ENCODE measurements around the gene FOLR1. TPM values are rescaled to one million over a fixed set of nuclear protein-coding genes. Genes with fewer than 3 reads are reported as not detected.

The FOLR1 gene
- total and polyA plus RNA-seq, 3 experiments from 2014 or later: not detected

DNA sequence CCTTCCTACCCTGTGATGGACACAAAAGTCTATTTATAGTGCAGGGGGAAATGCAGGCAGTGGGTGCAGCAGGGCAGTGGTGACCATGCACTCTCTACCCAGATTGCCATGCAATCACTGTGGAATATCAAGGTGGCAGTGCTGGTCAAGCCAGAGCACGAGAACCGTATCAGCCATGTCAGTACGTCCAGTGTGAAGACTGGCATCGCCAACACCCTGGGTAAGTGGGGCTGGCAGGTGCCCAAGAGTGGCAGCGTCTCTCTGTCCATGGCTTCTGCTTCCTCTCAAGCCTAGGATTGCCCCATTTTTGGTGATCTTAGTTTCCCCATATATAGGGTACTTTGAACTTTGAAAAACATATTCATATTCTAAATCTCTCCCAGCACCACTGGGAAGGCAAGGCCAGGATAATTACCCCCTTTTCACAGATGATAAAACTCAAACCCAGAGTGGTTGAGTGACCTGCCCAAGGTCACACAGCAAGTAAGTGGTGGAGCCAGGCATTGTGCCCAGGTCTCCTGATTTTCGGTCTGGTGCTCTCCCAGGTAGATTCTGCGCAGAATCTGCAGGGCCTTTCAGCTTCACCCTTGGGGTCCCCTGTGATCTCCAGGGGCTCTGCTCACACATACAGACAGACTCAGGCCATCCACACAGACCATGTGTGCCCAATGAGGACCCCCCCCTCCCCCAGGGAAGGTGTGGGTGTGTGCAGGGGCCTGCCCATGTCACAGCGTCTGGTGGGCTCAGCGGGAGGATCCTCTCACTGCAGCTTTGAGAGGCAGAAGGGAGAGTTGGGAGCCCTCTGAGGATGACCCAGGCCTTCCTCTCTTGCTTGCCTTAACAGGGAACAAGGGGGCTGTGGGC, 39.7 kb downstream of the FOLR1 start:
- POLR2A ChIA-PET: no interaction called here

DNA sequence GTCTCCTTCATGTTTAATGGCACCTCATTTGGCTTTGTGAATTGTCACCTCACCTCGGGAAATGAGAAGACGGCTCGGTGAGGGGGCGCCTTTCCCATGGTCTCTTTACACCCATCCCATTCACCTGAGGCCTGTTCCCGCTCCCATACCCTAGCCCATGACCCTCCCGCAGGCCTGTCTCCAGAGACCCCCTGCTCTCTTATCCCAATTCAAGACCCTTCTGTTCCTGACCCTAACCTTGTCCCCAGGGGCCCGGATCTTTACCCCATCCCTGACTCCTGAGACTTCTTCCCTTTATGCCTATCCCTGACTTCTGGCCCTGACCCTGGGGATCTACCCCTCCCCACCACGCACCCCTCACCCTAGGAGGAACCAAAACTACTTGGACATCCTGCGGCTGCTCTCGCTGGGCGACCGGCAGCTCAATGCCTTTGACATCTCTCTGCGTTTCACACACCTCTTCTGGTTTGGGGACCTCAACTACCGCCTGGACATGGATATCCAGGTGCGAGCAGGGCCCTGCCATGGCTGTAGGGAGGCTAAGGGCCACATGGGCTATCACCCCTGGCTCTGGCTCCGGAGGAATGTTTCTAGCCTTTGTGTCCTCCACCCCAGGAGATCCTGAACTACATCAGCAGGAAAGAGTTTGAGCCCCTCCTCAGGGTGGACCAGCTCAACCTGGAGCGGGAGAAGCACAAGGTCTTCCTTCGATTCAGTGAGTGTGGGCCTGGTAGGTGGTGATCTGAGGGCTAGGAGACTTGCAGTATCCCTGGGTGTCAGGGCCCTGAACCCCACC, 40.5 kb downstream of the FOLR1 start:
- Histone ChIP-seq H3K27me3 (ENCODE audit: insufficient read depth, low read length, poor library complexity, severe bottlenecking) (no peaks in the 10 kb centered on the region), H3K9me3 (ENCODE audit: low read length) (no peaks in the 10 kb centered on the region), H3K4me3 (ENCODE audit: low read length) (no peak overlapping the region), H3K36me3 (ENCODE audit: insufficient read depth, low read length) (peaks cover 47% of the 10 kb centered on the region), H3K27ac (ENCODE audit: low read depth, low read length) (no peak overlapping the region), H3K4me1 (ENCODE audit: insufficient read depth, low read length) (no peaks in the 10 kb centered on the region)
- Mint-ChIP-seq H3K9me3 (no peaks in the 10 kb centered on the region), H3K27me3 (peaks cover 0 to 3% of the 10 kb centered on the region in 2 donors), H3K27ac (peak overlapping the region in 2 of 8 donors; percentile 31 to 52), H3K4me1 (peaks cover 4 to 16% (median 4%) of the 10 kb centered on the region in 3 donors), H3K36me3 (peaks cover 6 to 95% (median 9%) of the 10 kb centered on the region in 3 donors), H3K4me3 (no peak overlapping the region)
- POLR2A ChIA-PET: no interaction called here
- peak in 1 of 5 donors; percentile 33 for DNase-seq
- CTCF ChIA-PET: no interaction called here

More for the DNA sequence above, 39.7 kb downstream of the FOLR1 start:
- H3K4me1 Mint-ChIP-seq: peaks cover 4 to 17% (median 10%) of the 10 kb centered on the region in 3 donors
- peaks cover 6 to 87% (median 7%) of the 10 kb centered on the region in 3 donors for H3K36me3 Mint-ChIP-seq
- peak overlapping the region in 2 of 8 donors; percentile 39 to 58 for H3K27ac Mint-ChIP-seq
- Histone ChIP-seq H3K36me3 (ENCODE audit: insufficient read depth, low read length) (peaks cover 44% of the 10 kb centered on the region), H3K27ac (ENCODE audit: low read depth, low read length) (no peak overlapping the region), H3K4me3 (ENCODE audit: low read length) (no peak overlapping the region), H3K9me3 (ENCODE audit: low read length) (no peaks in the 10 kb centered on the region), H3K4me1 (ENCODE audit: insufficient read depth, low read length) (no peaks in the 10 kb centered on the region), H3K27me3 (ENCODE audit: insufficient read depth, low read length, poor library complexity, severe bottlenecking) (no peaks in the 10 kb centered on the region)
- no peaks in the 10 kb centered on the region for H3K9me3 Mint-ChIP-seq
- CTCF ChIA-PET: no interaction called here
- peaks cover 0 to 3% of the 10 kb centered on the region in 2 donors for H3K27me3 Mint-ChIP-seq
- H3K4me3 Mint-ChIP-seq: no peak overlapping the region
- DNase-seq: peak in 1 of 5 donors; percentile 28

DNA sequence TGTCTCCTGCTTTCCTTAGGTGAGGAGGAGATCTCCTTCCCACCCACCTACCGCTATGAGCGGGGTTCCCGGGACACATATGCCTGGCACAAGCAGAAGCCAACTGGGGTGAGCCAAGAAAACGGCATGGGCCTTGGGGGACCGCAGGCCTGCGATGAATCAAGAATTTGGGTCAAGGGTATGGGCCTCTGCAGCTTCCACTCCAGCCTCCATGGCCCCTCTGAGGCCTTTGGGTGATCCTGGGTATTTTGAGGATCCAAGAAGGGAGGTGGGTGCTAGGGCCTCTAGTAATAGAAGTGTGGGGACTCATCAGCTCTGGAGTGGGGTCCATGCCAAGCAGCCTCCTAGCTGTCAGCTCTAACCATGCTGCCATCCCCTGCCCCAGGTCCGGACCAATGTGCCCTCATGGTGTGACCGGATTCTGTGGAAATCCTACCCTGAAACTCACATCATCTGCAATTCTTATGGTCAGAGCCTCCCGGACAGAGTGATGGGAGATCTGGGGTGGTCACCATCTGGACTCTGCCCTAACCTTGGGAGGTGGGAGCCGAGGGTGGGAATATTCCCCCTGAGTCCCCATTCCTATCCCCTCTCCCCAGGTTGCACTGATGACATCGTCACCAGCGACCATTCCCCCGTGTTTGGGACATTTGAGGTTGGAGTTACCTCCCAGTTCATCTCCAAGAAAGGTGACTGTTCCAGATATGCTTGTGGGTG, 41.3 kb downstream of the FOLR1 start:
- POLR2A ChIA-PET: no interaction called here
- H3K27me3 Mint-ChIP-seq: peaks cover 0 to 3% of the 10 kb centered on the region in 2 donors
- peaks cover 6 to 92% (median 9%) of the 10 kb centered on the region in 3 donors for H3K36me3 Mint-ChIP-seq
- H3K27me3 ChIP-seq (ENCODE audit: insufficient read depth, low read length, poor library complexity, severe bottlenecking): no peaks in the 10 kb centered on the region
- no peak overlapping the region for H3K27ac ChIP-seq (ENCODE audit: low read depth, low read length)
- peaks cover 47% of the 10 kb centered on the region for H3K36me3 ChIP-seq (ENCODE audit: insufficient read depth, low read length)
- no peak overlapping the region for H3K27ac Mint-ChIP-seq
- DNase-seq: peak in 1 of 5 donors; percentile 26
- no peaks in the 10 kb centered on the region for H3K4me1 ChIP-seq (ENCODE audit: insufficient read depth, low read length)
- no peak overlapping the region for H3K4me3 Mint-ChIP-seq
- CTCF ChIA-PET: no interaction called here
- no peak overlapping the region for H3K4me3 ChIP-seq (ENCODE audit: low read length)
- no peaks in the 10 kb centered on the region for H3K9me3 ChIP-seq (ENCODE audit: low read length)
- no peaks in the 10 kb centered on the region for H3K9me3 Mint-ChIP-seq
- peaks cover 4 to 16% (median 4%) of the 10 kb centered on the region in 3 donors for H3K4me1 Mint-ChIP-seq

DNA sequence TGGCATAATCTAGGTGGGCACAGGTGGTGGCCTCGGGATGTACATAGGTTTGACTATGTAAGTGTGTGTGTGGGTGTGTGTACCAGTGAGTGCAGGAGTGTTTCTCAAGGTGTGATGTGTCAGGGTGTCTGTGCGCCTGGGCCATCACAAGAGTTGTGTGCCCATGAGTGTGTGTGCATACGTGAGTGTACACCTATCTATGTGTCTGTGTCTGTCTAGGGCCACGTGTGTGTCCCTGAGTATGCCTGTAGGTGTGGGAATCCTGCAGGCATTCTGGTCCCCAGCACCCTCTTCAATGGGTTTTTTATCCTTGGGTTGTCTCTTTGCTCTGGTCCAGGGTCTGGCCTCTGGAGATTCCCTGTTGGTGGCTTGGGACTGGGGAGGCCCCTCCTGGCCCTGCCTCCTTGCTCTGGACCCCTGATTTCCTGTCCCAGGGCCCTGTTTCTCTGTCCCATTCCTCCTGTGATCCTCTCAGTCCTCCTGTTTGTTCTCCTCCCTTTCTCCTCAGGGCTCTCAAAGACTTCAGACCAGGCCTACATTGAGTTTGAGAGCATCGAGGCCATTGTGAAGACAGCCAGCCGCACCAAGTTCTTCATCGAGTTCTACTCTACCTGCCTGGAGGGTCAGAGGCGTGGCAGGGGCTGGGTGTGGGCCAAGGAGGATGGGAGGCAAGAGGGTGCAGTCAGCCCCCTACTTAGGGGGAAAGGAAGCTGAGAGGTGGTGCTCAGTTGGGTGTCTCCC, 42.0 kb downstream of the FOLR1 start:
- no peaks in the 10 kb centered on the region for H3K9me3 Mint-ChIP-seq
- ChIA-PET CTCF (interaction anchor here (2.8 kb wide), 1 partner anchor 11 kb away, joined by 9 read pairs; no protein-coding TSS in a partner anchor), POLR2A (no interaction called here)
- no peak for DNase-seq
- H3K36me3 ChIP-seq (ENCODE audit: insufficient read depth, low read length): peaks cover 44% of the 10 kb centered on the region
- peaks cover 4 to 14% (median 7%) of the 10 kb centered on the region in 3 donors for H3K4me1 Mint-ChIP-seq
- H3K4me1 ChIP-seq (ENCODE audit: insufficient read depth, low read length): no peaks in the 10 kb centered on the region
- H3K4me3 ChIP-seq (ENCODE audit: low read length): no peak overlapping the region
- peaks cover 2 to 3% of the 10 kb centered on the region in 2 donors for H3K27me3 Mint-ChIP-seq
- no peaks in the 10 kb centered on the region for H3K27me3 ChIP-seq (ENCODE audit: insufficient read depth, low read length, poor library complexity, severe bottlenecking)
- peaks cover 6 to 86% (median 9%) of the 10 kb centered on the region in 3 donors for H3K36me3 Mint-ChIP-seq
- H3K9me3 ChIP-seq (ENCODE audit: low read length): no peaks in the 10 kb centered on the region
- H3K27ac ChIP-seq (ENCODE audit: low read depth, low read length): no peak overlapping the region
- H3K27ac Mint-ChIP-seq: peak overlapping the region in 1 of 8 donors; percentile 18
- no peak overlapping the region for H3K4me3 Mint-ChIP-seq

DNA sequence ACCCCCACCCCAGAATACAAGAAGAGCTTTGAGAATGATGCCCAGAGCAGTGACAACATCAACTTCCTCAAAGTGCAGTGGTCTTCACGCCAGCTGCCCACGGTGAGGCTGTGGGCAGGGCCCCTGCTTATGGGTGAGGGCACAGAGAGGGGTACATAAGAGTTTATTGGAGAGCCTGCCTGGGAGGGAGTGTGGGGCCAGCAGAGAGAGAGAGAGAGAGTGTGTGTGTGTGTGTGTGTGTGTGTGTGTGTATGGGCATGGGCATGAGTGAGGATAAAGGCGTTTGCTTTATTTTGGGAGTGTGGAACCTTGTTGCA, 42.5 kb downstream of the FOLR1 start:
- Mint-ChIP-seq H3K4me1 (peaks cover 3 to 14% (median 12%) of the 10 kb centered on the region in 3 donors), H3K36me3 (peaks cover 6 to 81% (median 11%) of the 10 kb centered on the region in 3 donors), H3K27me3 (peaks cover 3 to 7% of the 10 kb centered on the region in 2 donors), H3K4me3 (no peak overlapping the region), H3K27ac (peak overlapping the region in 4 of 8 donors; percentile 4 to 76 (median 61)), H3K9me3 (no peaks in the 10 kb centered on the region)
- CTCF ChIA-PET: interaction anchor here (2.8 kb wide), 1 partner anchor 11 kb away, joined by 9 read pairs; no protein-coding TSS in a partner anchor
- H3K4me1 ChIP-seq (ENCODE audit: insufficient read depth, low read length): no peaks in the 10 kb centered on the region
- POLR2A ChIA-PET: no interaction called here
- no peak overlapping the region for H3K27ac ChIP-seq (ENCODE audit: low read depth, low read length)
- H3K36me3 ChIP-seq (ENCODE audit: insufficient read depth, low read length): peaks cover 39% of the 10 kb centered on the region
- no peak overlapping the region for H3K4me3 ChIP-seq (ENCODE audit: low read length)
- no peaks in the 10 kb centered on the region for H3K9me3 ChIP-seq (ENCODE audit: low read length)
- peaks cover 3% of the 10 kb centered on the region for H3K27me3 ChIP-seq (ENCODE audit: insufficient read depth, low read length, poor library complexity, severe bottlenecking)
- DNase-seq: peak in 1 of 5 donors; percentile 24

DNA sequence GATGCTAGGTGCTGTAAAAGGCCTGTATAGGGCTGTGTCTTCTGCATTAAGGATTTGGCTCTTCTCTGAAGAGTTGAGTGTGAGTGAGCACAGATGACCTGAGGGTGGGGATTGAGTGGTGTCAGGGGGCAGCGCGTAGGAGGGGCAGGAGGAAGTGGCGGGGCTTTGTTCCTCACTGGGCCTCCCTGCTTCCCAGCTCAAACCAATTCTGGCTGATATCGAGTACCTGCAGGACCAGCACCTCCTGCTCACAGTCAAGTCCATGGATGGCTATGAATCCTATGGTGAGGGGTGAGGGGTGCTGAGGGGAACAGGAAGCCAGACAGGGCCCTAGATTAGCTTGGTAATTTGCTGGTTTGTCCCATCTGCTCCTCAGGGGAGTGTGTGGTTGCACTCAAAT, 43.0 kb downstream of the FOLR1 start:
- CTCF ChIA-PET: interaction anchor here (0.6 to 2.8 kb wide), 4 partner anchors 8 to 23 kb away, joined by 3 to 9 read pairs (median 4); no protein-coding TSS in a partner anchor

More for the DNA sequence above, 43.0 kb downstream of the FOLR1 start:
- Mint-ChIP-seq H3K9me3 (no peaks in the 10 kb centered on the region), H3K4me1 (peaks cover 5 to 15% (median 14%) of the 10 kb centered on the region in 3 donors), H3K27me3 (peaks cover 4 to 8% of the 10 kb centered on the region in 2 donors), H3K36me3 (peaks cover 6 to 77% (median 11%) of the 10 kb centered on the region in 3 donors), H3K27ac (peak overlapping the region in 3 of 8 donors; percentile 4 to 76 (median 58)), H3K4me3 (no peak overlapping the region)
- Histone ChIP-seq H3K27ac (ENCODE audit: low read depth, low read length) (no peak overlapping the region), H3K36me3 (ENCODE audit: insufficient read depth, low read length) (peaks cover 34% of the 10 kb centered on the region), H3K4me3 (ENCODE audit: low read length) (no peak overlapping the region), H3K27me3 (ENCODE audit: insufficient read depth, low read length, poor library complexity, severe bottlenecking) (peaks cover 5% of the 10 kb centered on the region), H3K9me3 (ENCODE audit: low read length) (no peaks in the 10 kb centered on the region), H3K4me1 (ENCODE audit: insufficient read depth, low read length) (peaks cover under 1% of the 10 kb centered on the region)
- DNase-seq: peak in 1 of 5 donors; percentile 28
- POLR2A ChIA-PET: no interaction called here

All from CD8-positive, alpha-beta memory T cell (primary cell).